PFSK-1 (cell line): ENCODE results near the gene DSG4.

Source experiments
- FOXP2 ChIP-seq: optimal IDR thresholded peaks from 2 replicates; pipeline ENCODE3; 2011; ENCODE audit warnings: borderline replicate concordance, control low read depth, inconsistent platforms; ENCODE audit not compliant: insufficient read depth; ENCODE audit errors: extremely low read length, extremely low read depth
- POLR2AphosphoS5 ChIP-seq: IDR thresholded peaks from 2 replicates; pipeline ENCODE4 v1.6.1; 2012; ENCODE audit warnings: low read depth, mild to moderate bottlenecking, control low read depth, low read length, moderate library complexity
- SIN3A ChIP-seq: IDR thresholded peaks from 2 replicates; pipeline ENCODE4 v1.6.1; 2012; ENCODE audit warnings: mild to moderate bottlenecking, low read length, moderate library complexity, borderline replicate concordance; ENCODE audit not compliant: insufficient read depth
- TAF1 ChIP-seq: IDR thresholded peaks from 2 replicates; pipeline ENCODE4 v1.6.1; 2012; ENCODE audit warnings: low read length, control low read depth, borderline replicate concordance; ENCODE audit not compliant: insufficient read depth
- TF ChIP-seq, protein P1 (sequence below), 2 experiments: IDR thresholded peaks; 2 replicates each; pipeline versions ENCODE4 v1.6.1 to v1.8.0; 2011 to 2012; ENCODE audit warnings: low read depth in 2 of 2, low read length in 2 of 2, control low read depth in 1 of 2, inconsistent platforms in 1 of 2, mild to moderate bottlenecking in 1 of 2, moderate library complexity in 1 of 2; ENCODE audit not compliant: insufficient read depth in 1 of 2

DSG4 gene

DNA sequence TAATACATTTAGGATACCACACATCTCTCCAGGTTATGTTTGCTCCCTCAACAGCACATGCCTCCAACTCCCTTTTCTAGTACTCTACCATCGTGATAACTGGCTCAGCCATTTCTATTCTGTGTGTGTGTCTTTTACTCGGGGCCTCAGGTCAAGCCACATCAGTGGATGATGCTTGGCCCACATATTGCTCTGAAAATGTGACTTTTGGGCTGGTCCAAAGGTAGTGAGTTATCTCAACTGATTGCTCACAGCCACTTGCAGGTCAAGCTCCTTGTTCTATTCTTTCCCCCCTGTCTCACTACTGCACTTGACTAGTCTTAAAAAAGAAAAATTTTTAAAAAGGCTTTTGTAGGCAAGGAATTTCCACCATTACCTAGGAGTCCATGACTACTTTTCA, 5.5 kb downstream of the DSG4 start:
- TF ChIP-seq, protein P1, sequence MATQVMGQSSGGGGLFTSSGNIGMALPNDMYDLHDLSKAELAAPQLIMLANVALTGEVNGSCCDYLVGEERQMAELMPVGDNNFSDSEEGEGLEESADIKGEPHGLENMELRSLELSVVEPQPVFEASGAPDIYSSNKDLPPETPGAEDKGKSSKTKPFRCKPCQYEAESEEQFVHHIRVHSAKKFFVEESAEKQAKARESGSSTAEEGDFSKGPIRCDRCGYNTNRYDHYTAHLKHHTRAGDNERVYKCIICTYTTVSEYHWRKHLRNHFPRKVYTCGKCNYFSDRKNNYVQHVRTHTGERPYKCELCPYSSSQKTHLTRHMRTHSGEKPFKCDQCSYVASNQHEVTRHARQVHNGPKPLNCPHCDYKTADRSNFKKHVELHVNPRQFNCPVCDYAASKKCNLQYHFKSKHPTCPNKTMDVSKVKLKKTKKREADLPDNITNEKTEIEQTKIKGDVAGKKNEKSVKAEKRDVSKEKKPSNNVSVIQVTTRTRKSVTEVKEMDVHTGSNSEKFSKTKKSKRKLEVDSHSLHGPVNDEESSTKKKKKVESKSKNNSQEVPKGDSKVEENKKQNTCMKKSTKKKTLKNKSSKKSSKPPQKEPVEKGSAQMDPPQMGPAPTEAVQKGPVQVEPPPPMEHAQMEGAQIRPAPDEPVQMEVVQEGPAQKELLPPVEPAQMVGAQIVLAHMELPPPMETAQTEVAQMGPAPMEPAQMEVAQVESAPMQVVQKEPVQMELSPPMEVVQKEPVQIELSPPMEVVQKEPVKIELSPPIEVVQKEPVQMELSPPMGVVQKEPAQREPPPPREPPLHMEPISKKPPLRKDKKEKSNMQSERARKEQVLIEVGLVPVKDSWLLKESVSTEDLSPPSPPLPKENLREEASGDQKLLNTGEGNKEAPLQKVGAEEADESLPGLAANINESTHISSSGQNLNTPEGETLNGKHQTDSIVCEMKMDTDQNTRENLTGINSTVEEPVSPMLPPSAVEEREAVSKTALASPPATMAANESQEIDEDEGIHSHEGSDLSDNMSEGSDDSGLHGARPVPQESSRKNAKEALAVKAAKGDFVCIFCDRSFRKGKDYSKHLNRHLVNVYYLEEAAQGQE (IDR thresholded peaks at IDR 0.05; ENCODE audit: insufficient read depth in 1 of 2, low read depth in 2 of 2, low read length in 2 of 2), result no peak
- TF ChIP-seq TAF1 (no peak), POLR2AphosphoS5 (no peak), SIN3A (no peak), FOXP2 (no peak)

- TF ChIP-seq FOXP2, result no peak
- TF ChIP-seq, protein P1 (IDR thresholded peaks at IDR 0.05; ENCODE audit: insufficient read depth in 1 of 2, low read depth in 2 of 2, low read length in 2 of 2), result no peak
- TF ChIP-seq POLR2AphosphoS5, result no peak
- no peak for TF ChIP-seq TAF1
- TF ChIP-seq SIN3A, result no peak
These were observed 10.2 kb downstream of the DSG4 start for GRCh38 chr18:31386741-31387140.

- no peak for TF ChIP-seq SIN3A
- TF ChIP-seq POLR2AphosphoS5, result no peak
- no peak for TF ChIP-seq FOXP2
- TF ChIP-seq, protein P1 (IDR thresholded peaks at IDR 0.05; ENCODE audit: insufficient read depth in 1 of 2, low read depth in 2 of 2, low read length in 2 of 2), result no peak
- TF ChIP-seq TAF1, result no peak
These were observed 16.7 kb downstream of the DSG4 start for GRCh38 chr18:31393286-31393685.

DNA sequence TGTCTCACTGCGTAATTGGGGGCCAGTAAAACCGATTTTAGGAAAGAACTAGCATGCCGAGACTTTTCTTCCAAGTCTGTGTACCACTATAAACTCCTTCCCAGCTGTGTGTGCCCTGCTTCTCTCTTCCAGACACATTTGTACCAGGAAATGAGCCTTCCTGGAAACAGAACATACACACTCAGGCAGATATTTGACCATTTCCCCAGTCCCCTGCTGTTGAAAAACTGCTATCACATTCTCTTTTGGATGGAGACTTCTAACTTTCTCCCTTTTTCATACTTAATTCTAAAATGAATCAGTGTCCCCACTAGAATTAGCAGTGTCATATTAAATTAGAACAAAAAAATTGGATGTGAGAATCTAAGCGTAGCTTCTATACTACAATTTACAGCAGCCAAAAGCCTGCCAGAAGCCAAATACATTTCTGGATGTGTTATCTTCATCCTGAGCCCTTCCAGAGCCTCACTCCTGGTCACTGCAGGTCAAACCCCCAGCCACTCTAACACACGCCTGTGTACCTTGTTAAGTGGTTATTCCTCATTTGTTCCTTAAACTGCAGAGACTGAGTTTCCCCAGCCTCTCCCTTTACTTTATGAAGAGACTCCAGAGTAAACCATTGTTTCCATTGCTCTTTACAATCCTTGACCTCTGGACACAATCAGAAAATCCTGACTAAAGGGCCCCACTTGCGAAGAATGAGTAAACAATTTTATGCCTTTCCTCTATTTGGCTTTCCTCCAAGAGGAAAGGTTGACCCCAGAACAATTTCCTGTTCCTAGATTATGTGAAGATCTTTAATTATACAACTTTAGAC, 20.4 kb downstream of the DSG4 start:
- no peak for TF ChIP-seq TAF1
- TF ChIP-seq POLR2AphosphoS5, result no peak
- TF ChIP-seq, protein P1 (IDR thresholded peaks at IDR 0.05; ENCODE audit: insufficient read depth in 1 of 2, low read depth in 2 of 2, low read length in 2 of 2), result no peak
- TF ChIP-seq SIN3A, result no peak
- TF ChIP-seq FOXP2, result no peak
